GM19035 (cell line): ENCODE measurements around the gene AGBL1.
"Not testable (repeated sequence)": the region's sequence is repeated elsewhere in the genome, so short reads cannot be mapped to it uniquely, and the experiment has no call there.

Source experiments
- ATAC-seq: cut with Tn5 transposase; IDR thresholded peaks from one replicate; pipeline ENCODE4 v1.9.1; 2021; ENCODE audit not compliant: unreplicated experiment

The AGBL1 gene

GRCh38 chr15:86850939-86851338 is 771.3 kb downstream of the AGBL1 start:
- ATAC-seq, result no peak

GRCh38 chr15:86852741-86853140 is 773.1 kb downstream of the AGBL1 start:
- no peak for ATAC-seq

- no peak for ATAC-seq
Observed at GRCh38 chr15:86854176-86854575, 774.5 kb downstream of the AGBL1 start.

DNA sequence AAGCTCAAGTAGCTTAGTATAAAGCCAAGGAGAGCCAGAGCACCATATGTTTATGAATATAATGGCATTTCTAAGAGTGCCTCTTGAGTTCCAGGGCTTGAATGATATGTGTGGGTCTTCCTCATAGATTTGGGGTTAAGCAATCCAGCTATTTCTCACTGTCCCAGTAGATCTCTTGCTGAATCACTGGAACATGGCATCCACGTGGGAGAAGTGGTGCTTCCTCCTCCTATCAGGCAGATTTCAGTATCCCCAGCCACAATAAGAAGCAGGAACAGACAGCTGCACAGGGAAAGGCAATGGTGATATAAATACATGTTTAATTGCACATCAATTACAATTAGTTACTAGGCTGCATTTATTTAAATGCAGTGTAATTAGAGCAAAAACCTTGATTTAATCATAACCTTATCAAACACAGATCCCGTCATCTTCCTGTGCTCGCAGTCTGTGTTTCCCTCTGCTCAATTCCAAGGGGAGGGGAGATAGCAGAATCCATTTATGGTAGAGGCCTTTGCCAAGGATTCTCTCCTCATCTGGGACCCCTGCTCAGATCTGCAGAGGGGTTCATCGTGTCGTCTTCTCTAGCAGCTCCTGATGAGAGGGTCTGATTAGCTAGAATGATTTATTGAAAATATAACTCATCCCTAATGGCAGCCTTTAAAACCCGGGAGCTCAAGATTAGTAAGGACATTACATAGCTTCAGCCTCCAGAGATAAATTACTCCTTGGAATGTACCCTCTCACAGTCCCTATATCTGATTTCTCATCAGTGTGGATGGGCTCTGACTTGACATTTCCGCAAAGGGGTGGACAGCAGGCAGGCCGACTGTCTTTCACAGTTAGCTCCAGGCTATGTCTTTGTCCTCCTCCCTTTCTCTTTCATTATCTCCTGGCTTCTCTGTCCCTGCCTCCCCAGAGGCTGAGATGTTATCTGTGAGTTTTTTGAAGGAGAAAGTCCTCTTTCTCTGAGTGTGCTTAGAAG is 775.9 kb downstream of the AGBL1 start:
- no peak for ATAC-seq

DNA sequence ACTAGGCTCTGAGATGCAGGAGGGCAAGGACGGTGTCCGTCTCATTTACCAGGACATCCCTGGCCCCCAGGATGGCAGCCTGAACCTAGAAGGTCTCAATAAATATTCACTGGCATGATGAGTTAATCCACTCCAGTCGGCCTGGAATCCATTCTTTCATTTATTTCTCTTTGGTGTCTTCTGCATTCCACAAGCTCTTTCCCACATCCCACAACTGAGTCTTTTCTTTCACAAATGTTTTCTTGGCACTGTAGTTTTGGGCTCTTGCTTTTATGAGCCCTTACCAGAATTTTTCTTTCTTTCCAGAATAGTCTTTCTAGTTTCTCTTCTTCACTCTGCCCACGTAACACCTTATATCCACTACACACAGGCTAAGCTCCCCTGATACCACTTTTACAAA is 778.0 kb downstream of the AGBL1 start:
- ATAC-seq, result no peak

DNA sequence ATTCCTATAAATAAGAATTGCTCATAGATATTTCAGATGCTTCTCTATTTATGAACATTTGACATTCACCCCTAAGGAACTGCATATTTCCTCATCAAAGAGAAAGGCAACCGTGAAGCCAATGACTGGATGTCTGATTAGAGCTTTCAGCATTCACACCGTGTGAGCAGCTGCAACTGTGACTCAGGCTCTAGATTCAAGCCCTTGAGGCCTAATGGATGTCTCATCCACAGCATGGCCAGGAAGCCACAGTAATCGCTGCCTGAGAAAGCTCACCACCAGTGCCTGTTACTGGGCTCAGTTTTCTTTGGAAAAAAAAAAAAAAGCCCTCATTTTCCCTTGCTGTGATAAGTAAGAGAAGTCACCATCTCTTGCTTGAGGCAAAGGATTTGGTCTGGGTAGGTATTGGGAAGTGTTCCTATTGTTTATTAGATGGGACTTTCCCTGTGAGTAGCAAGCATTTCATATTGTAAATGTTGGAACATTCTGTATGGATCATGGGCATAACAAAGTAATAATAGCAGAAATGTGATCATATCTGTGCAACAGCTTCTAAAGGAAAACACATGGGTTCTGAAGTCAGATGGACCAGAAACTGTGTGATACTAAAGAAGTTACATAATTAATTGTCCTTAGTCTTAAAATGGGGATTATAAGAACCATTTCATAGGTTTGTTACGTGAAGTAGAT is 783.7 kb downstream of the AGBL1 start:
- no peak for ATAC-seq

GRCh38 chr15:86865920-86866319 is 786.2 kb downstream of the AGBL1 start:
- no peak for ATAC-seq

- ATAC-seq, result no peak
Observed at GRCh38 chr15:86870846-86871245, 791.2 kb downstream of the AGBL1 start.

DNA sequence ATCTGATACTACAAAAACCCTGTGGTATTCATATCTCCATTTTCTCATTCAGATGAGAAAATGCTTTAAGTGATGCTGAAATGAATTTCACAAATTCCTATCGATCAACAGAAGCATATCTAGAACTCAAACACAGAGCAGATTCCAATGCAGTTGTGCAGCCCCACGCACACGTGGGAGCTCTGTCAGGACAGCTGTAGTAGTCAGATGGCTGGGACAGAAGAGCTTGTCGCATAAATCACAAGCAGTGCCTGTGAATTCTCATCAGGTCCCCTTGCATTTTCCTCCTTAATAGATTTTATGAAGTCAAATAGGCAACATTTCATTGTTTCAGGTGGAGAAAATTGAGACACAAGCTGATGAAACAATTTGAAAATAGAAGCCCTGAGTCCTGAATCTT is 792.3 kb downstream of the AGBL1 start:
- ATAC-seq, result no peak

GRCh38 chr15:86872782-86873181 is 793.1 kb downstream of the AGBL1 start:
- ATAC-seq, result no peak

GRCh38 chr15:86875067-86875466 is 795.4 kb downstream of the AGBL1 start:
- no peak for ATAC-seq

- no peak for ATAC-seq
Observed at GRCh38 chr15:86876387-86876944, 796.8 kb downstream of the AGBL1 start.

GRCh38 chr15:86877171-86877631 is 797.5 kb downstream of the AGBL1 start:
- ATAC-seq, result no peak

- ATAC-seq, result not testable (repeated sequence)
Observed at GRCh38 chr15:86878844-86879243, 799.2 kb downstream of the AGBL1 start.

- ATAC-seq, result no peak
Observed at GRCh38 chr15:86879250-86880229, 799.9 kb downstream of the AGBL1 start.

GRCh38 chr15:86885616-86886015 is 805.9 kb downstream of the AGBL1 start:
- no peak for ATAC-seq

DNA sequence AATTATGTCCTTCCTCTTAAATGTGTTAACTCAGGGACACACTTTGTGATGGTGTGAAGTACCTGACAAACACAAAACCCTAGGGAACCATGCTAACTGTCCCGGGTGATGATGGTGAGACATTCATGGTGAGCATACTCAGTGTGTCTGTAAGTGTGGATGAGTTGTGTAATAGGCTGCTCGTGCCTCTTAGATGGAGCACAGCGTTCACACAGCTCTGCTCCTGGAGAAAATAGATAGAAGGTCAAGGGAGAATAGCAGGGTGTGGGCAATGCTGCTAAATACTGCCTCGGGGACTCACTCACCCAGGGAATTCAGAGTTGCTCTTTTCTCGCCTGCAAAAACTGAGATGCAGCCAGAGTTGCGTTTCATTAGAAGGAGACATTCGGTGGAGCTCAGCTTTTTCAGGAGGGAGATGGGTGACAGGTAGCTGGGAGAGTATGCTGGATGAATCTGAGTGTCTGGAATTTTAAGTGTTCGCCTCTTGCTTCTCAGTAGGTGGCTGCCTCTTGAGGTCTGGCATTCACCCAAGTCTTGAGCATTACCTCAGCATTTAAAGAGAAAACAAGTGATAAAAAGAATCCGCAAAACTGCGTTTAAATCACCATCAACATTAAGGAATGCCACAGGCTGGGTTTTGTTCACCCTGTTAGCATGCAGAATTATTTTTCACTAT is 813.2 kb downstream of the AGBL1 start:
- no peak for ATAC-seq

GRCh38 chr15:86894269-86894668 is 814.6 kb downstream of the AGBL1 start:
- no peak for ATAC-seq

- no peak for ATAC-seq
Observed at GRCh38 chr15:86903642-86904421, 824.2 kb downstream of the AGBL1 start.
